Caco-2 (cell line): Measurements from ENCODE around the gene HOXA1. TPM values are rescaled to one million over a fixed set of nuclear protein-coding genes. Genes with fewer than 3 reads are reported as not detected.

ENCODE experiments used
- BruUV-seq: library from RNA; stranded (reverse); fragments of 400-500 nt; replicated peaks from 2 replicates; lab custom pipeline; 2021; lab: Mats Ljungman, UMichigan
- CTCF ChIA-PET: fragments of 300-600 bp; sonication (Branson Sonifier 250); formaldehyde crosslinking; loops from one replicate; lab custom pipeline; 2022; ENCODE audit warnings: antibody characterized with exemption; lab: Charles Lee
- POLR2A ChIA-PET: fragments of 300-600 bp; sonication (Branson Sonifier 250); formaldehyde crosslinking; loops from one replicate; lab custom pipeline; 2022; ENCODE audit warnings: antibody characterized with exemption; lab: Charles Lee
- DNase-seq, 2 experiments: peaks; one replicate each; pipeline versions ENCODE4 v3.0.0 to v3.0.0-alpha.2; 2020 to 2022
- H3K27me3 ChIP-seq: replicated peaks from 2 replicates; pipeline ENCODE4 v1.6.0; 2011; ENCODE audit warnings: low read length; ENCODE audit not compliant: control insufficient read depth, insufficient read depth
- H3K36me3 ChIP-seq: 2 replicates; pipeline ENCODE4 v1.5.1; 2011; ENCODE audit warnings: low read length; ENCODE audit not compliant: control insufficient read depth, insufficient read depth
- H3K4me1 ChIP-seq: fragments of 250-450 bp; sonication (Bioruptor Pico); 2 replicates; pipeline ENCODE4 v1.5.1; 2020; ENCODE audit warnings: mild to moderate bottlenecking
- H3K4me3 ChIP-seq: 2 replicates; pipeline ENCODE4 v1.5.1; 2011; ENCODE audit warnings: low read depth, mild to moderate bottlenecking, control low read depth, low read length
- H3K9me3 ChIP-seq: fragments of 250-450 bp; sonication (Bioruptor Pico); 2 replicates; pipeline ENCODE4 v1.5.1; 2020; ENCODE audit warnings: mild to moderate bottlenecking, moderate library complexity
- H3K27ac Mint-ChIP-seq: one replicate; pipeline ENCODE4 v1.8.0; 2022; ENCODE audit warnings: mixed read lengths; ENCODE audit not compliant: unreplicated experiment
- H3K27me3 Mint-ChIP-seq: one replicate; pipeline ENCODE4 v1.8.0; 2022; ENCODE audit warnings: mixed read lengths; ENCODE audit not compliant: insufficient read depth, unreplicated experiment
- H3K36me3 Mint-ChIP-seq: one replicate; pipeline ENCODE4 v1.8.0; 2022; ENCODE audit warnings: mild to moderate bottlenecking, mixed read lengths; ENCODE audit not compliant: insufficient read depth, unreplicated experiment
- H3K4me1 Mint-ChIP-seq: one replicate; pipeline ENCODE4 v1.8.0; 2022; ENCODE audit warnings: low read depth, mixed read lengths; ENCODE audit not compliant: unreplicated experiment
- H3K4me3 Mint-ChIP-seq: one replicate; pipeline ENCODE4 v1.8.0; 2022; ENCODE audit warnings: mild to moderate bottlenecking, moderate library complexity, mixed read lengths; ENCODE audit not compliant: unreplicated experiment
- H3K9me3 Mint-ChIP-seq: one replicate; pipeline ENCODE4 v1.8.0; 2022; ENCODE audit warnings: mixed read lengths; ENCODE audit not compliant: unreplicated experiment
- intact Hi-C: fragments of 100-400 bp; cut with micrococcal nuclease; formaldehyde crosslinking; loops from one replicate; pipeline ENCODE4 v1.10.0; 2022; ENCODE audit not compliant: unreplicated experiment
- total RNA-seq: library from RNA; stranded (reverse); gene quantifications from 2 replicates; pipeline ENCODE4 v1.2.3, GENCODE V29; 2022
- TF ChIP-seq, protein P1 (sequence below), 2 experiments: fragments of 200-600 bp in 1 of 2; IDR thresholded peaks; 1 replicate in 1 of 2; 2 replicates in 1 of 2; pipeline versions ENCODE4 v1.5.1 to v1.8.0; 2011 to 2022; ENCODE audit warnings: antibody characterized with exemption in 1 of 2, control low read depth in 1 of 2, inconsistent platforms in 1 of 2, low read depth in 1 of 2, low read length in 1 of 2, mild to moderate bottlenecking in 1 of 2, moderate library complexity in 1 of 2; ENCODE audit not compliant: insufficient read depth in 1 of 2, severe bottlenecking in 1 of 2, unreplicated experiment in 1 of 2

Gene HOXA1
- total RNA-seq, 1 experiment from 2014 or later = 18.5 TPM

DNA sequence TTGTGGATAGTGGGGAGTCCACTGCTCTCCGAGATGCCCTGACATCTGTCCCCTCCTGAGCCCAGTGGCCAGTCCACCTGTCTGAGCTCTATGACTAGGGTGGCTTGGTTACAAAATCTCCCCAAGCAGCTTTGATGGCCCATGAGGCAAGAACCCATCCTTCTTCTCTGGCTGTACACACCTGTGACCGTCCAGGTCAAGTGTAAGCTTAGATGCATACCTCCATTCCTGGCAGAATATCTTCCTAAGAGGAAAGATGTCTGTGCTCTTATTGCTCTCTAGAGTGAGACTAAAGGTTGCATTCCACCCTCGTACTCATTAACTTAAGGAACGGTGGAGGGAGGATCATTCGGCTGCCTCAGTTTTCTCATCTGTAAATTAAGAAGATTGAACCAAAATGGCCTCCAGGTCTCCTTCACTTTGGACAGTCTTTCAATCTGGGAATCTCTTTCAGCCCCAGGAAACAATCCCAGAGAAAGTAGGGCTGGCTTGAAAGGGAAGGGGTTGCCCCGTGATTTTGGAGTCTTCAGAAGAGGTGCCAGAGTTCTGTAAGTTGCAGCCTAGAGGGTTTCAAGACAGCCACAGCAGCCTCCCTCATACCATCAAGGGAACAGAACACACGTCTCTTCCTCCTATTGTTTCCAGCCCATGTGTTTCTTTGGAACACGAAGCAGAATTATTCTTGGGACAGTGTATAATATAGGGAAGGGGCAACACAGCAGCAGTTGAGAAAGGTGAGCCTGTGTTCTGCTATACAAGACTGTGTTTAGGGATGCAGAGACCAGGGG is 29.3 kb upstream of the HOXA1 start:
- Mint-ChIP-seq H3K4me3 (peak overlapping the region; percentile 92), H3K9me3 (no peaks in the 10 kb centered on the region), H3K4me1 (peaks cover 34% of the 10 kb centered on the region), H3K27ac (peak overlapping the region; percentile 95), H3K36me3 (peaks cover 29% of the 10 kb centered on the region), H3K27me3 (no peaks in the 10 kb centered on the region)
- DNase-seq = peak in 1 of 2 experiments; percentile 40
- POLR2A ChIA-PET = interaction anchor here (1.1 kb wide), 1 partner anchor 11 kb away, joined by 3 read pairs; no protein-coding TSS in a partner anchor
- TF ChIP-seq, protein P1, sequence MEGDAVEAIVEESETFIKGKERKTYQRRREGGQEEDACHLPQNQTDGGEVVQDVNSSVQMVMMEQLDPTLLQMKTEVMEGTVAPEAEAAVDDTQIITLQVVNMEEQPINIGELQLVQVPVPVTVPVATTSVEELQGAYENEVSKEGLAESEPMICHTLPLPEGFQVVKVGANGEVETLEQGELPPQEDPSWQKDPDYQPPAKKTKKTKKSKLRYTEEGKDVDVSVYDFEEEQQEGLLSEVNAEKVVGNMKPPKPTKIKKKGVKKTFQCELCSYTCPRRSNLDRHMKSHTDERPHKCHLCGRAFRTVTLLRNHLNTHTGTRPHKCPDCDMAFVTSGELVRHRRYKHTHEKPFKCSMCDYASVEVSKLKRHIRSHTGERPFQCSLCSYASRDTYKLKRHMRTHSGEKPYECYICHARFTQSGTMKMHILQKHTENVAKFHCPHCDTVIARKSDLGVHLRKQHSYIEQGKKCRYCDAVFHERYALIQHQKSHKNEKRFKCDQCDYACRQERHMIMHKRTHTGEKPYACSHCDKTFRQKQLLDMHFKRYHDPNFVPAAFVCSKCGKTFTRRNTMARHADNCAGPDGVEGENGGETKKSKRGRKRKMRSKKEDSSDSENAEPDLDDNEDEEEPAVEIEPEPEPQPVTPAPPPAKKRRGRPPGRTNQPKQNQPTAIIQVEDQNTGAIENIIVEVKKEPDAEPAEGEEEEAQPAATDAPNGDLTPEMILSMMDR (IDR thresholded peaks at IDR 0.05; ENCODE audit: insufficient read depth in 1 of 2, low read depth in 1 of 2, low read length in 1 of 2, severe bottlenecking in 1 of 2, unreplicated experiment in 1 of 2) = no peak
- Histone ChIP-seq H3K27me3 (no peaks in the 10 kb centered on the region), H3K4me1 (peaks cover 45% of the 10 kb centered on the region), H3K36me3 (no peaks in the 10 kb centered on the region), H3K9me3 (no peaks in the 10 kb centered on the region), H3K4me3 (no peak overlapping the region)
- CTCF ChIA-PET = no interaction called here
- intact Hi-C loops = loop anchor here (5.0 kb wide), 1 partner anchor 178 kb away; no protein-coding TSS in a partner anchor
- no TSS peak for BruUV-seq

DNA sequence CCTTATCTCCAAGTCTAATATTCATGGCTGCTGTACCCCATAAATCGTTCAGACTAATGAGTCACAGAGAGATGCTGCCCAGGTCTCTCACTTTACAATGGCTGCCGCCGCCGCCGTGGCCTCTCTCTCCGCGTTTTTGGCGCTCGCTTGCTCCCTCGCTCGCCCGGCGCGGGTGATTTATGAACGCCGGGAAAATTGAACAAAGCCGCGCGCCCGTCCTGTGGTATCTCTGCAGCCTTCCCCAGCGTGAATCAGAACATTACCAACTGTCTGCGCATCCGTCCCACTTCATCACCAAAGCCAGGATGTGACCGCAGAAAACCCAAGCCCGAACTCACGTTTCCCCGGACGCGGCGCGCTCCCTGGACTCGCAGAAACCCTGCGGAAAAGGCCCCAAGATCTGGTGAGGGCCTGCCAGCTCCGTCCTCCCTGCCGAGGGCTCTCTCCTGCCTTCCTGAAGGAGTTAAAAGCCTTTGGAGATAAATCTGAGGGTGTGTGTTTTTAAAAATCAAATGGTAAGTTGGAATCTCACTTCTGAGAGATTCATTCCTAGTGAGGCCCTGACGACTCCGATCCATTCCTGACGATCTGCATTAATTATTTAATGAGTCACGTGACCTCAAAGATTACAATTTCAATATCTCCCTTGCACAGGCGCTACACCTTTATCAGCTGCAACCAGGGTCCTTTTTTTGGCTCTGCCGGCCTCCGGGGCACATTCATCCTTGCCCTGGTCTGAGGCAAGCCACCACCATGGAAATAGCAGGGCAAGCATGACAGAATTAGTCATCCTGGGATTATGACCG is 28.5 kb upstream of the HOXA1 start:
- Mint-ChIP-seq H3K27ac (peak overlapping the region; percentile 95), H3K36me3 (peaks cover 30% of the 10 kb centered on the region), H3K27me3 (no peaks in the 10 kb centered on the region), H3K4me1 (peaks cover 38% of the 10 kb centered on the region), H3K4me3 (peak overlapping the region; percentile 92), H3K9me3 (no peaks in the 10 kb centered on the region)
- TF ChIP-seq, protein P1 (IDR thresholded peaks at IDR 0.05; ENCODE audit: insufficient read depth in 1 of 2, low read depth in 1 of 2, low read length in 1 of 2, severe bottlenecking in 1 of 2, unreplicated experiment in 1 of 2) = no peak
- BruUV-seq = no TSS peak
- Histone ChIP-seq H3K4me3 (no peak overlapping the region), H3K27me3 (no peaks in the 10 kb centered on the region), H3K9me3 (no peaks in the 10 kb centered on the region), H3K36me3 (no peaks in the 10 kb centered on the region), H3K4me1 (peaks cover 47% of the 10 kb centered on the region)
- DNase-seq = no peak
- ChIA-PET POLR2A (interaction anchor here (1.1 kb wide), 1 partner anchor 10 kb away, joined by 3 read pairs; no protein-coding TSS in a partner anchor), CTCF (no interaction called here)
- intact Hi-C loops = loop anchor here (5.0 kb wide), 1 partner anchor 177 kb away; no protein-coding TSS in a partner anchor

DNA sequence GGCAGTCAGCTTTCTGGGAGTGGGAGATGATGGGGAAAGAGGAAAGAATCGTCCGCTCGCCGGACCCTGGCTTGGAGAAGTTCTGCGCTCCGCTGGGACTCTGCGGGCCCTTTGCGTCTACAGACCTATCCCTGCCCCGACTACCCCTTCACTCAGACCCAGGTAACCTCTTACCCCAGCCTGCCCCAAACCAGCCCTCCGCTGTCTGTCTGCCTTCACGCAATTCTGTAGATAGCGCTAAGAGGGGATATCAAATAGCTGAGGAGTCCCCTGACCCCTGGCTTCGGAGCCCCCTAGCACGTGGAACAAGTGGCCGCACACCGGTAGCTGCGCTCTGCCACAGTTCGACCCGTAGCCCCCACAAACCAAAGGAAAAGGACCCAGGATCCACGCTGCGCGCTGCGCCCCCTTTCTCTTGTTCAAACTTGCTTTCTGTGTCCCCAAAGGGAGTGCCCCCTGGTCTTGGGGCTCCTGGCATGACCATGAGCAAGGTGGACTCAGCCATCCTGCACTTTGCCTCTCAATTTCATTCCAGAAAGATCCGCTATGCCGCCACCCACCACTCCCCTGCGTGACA is 27.8 kb upstream of the HOXA1 start:
- H3K36me3 ChIP-seq = no peaks in the 10 kb centered on the region
- no peak for DNase-seq
- POLR2A ChIA-PET = no interaction called here
- no peaks in the 10 kb centered on the region for H3K27me3 Mint-ChIP-seq
- intact Hi-C loops = loop anchor here (1.0 to 5.0 kb wide), 2 partner anchors 8 to 176 kb away; no protein-coding TSS in a partner anchor
- H3K4me3 Mint-ChIP-seq = peak overlapping the region; percentile 92
- H3K9me3 Mint-ChIP-seq = no peaks in the 10 kb centered on the region
- no peaks in the 10 kb centered on the region for H3K27me3 ChIP-seq
- TF ChIP-seq, protein P1 (IDR thresholded peaks at IDR 0.05; ENCODE audit: insufficient read depth in 1 of 2, low read depth in 1 of 2, low read length in 1 of 2, severe bottlenecking in 1 of 2, unreplicated experiment in 1 of 2) = no peak
- H3K9me3 ChIP-seq = no peaks in the 10 kb centered on the region
- H3K4me3 ChIP-seq = peak overlapping the region; percentile 60
- H3K36me3 Mint-ChIP-seq = peaks cover 38% of the 10 kb centered on the region
- no TSS peak for BruUV-seq
- peaks cover 51% of the 10 kb centered on the region for H3K4me1 ChIP-seq
- peak overlapping the region; percentile 95 for H3K27ac Mint-ChIP-seq
- CTCF ChIA-PET = no interaction called here
- peaks cover 38% of the 10 kb centered on the region for H3K4me1 Mint-ChIP-seq
